NCI-H446 treated with DMSO at 0.1 percent for 48 hours (cell line): ENCODE data around the gene DDOST.
"Not testable (repeated sequence)": the region's sequence is repeated elsewhere in the genome, so short reads cannot be mapped to it uniquely, and the experiment has no call there.

Experiments
- DNase-seq: peaks from one replicate; lab custom pipeline; 2025; lab: John Stamatoyannopoulos, UW

The DDOST gene

DNA sequence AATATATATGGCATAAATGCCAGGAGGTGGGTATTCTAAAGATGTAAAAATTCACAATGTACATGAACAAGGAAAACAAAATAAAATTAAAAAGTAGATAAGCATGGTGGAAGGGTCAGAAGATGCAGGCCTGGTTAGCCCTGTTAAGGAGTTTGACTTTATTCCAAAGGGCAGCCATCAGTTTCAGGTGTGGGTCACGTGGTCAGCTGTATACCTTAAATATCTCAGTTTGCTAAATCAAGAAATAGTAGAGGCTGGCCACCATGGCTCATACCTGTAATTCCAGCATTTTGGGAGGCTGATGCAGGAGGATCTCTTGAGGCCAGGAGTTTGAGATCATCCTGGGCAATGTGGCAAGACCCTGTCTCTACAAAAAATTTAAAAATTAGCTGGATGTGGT, 36.5 kb downstream of the DDOST start:
- no peak for DNase-seq

DNA sequence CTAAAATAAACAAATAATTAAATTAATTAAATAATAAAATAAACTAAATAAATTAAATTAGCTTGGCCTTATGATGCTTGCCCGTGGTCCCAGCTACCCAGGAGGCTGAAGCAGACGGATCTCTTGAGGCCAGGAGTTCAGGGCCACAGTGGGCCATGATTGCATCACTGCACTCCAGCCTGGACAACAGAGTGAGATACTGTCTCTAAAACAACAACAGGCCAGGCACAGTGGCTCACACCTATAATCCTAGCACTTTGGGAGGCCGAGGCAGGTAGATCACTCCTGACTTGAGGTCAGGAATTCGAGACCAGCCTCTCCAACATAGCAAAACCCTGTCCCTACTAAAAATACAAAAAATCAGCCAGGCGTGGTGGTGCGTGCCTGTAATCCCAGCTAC, 40.2 kb downstream of the DDOST start:
- no peak for DNase-seq

DNA sequence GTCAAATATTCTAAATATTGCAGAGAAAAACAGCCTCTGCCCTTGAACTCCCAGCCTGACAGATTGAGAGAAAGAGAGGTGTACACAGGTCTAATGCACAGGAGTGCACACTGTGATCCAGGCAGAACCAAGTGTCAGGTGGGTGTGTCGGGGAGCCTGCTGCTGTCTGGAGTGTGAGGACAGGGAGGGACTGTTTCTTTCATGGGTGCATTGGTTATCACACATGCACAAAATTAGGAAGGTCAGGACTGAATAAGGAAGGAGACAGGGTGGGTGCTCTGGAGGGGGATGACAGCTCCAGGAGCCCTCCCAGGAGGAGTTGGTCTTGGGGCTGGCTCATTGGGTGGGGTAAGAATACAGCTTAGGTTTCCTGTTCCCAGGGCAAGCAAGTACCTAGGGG, 41.2 kb downstream of the DDOST start:
- DNase-seq, result no peak

DNA sequence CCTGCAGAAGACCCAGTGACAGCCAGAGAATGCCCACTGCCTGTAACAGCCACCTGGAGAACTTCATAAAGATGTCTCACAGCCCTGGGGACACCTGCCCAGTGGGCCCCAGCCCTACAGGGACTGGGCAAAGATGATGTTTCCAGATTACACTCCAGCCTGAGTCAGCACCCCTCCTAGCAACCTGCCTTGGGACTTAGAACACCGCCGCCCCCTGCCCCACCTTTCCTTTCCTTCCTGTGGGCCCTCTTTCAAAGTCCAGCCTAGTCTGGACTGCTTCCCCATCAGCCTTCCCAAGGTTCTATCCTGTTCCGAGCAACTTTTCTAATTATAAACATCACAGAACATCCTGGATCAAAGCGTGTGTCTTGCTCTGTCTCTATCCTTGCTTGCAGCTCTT, 42.6 kb downstream of the DDOST start:
- no peak for DNase-seq

DNA sequence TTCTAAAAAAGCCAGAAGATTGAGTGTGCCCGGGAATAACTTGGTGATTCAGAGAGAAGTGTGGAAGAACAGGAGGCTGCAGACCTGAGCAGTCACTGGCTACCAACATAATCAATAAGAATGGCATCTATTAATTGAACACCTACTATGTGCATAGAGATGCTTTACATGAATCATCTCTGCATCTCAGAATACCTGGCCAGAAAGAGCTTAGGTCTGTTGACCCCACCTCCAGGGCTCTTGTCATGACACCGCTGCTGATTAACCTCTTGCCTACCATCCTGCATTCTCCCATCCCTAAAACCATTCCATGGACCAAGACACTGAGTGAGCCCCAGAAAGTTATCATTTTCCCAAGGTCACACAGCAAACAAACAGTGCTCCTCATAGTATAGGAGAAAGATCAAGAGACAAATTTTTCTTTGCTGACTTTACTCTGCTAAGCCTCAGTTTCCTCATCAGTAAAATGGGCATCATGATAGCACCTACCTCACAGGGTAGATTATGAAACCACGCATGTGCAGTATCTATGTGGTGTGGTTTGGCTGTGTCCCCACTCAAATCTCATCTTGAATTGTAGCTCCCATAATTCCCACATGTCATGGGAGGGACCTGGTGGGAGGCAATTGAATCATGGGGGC, 44.2 kb downstream of the DDOST start:
- no peak for DNase-seq

DNA sequence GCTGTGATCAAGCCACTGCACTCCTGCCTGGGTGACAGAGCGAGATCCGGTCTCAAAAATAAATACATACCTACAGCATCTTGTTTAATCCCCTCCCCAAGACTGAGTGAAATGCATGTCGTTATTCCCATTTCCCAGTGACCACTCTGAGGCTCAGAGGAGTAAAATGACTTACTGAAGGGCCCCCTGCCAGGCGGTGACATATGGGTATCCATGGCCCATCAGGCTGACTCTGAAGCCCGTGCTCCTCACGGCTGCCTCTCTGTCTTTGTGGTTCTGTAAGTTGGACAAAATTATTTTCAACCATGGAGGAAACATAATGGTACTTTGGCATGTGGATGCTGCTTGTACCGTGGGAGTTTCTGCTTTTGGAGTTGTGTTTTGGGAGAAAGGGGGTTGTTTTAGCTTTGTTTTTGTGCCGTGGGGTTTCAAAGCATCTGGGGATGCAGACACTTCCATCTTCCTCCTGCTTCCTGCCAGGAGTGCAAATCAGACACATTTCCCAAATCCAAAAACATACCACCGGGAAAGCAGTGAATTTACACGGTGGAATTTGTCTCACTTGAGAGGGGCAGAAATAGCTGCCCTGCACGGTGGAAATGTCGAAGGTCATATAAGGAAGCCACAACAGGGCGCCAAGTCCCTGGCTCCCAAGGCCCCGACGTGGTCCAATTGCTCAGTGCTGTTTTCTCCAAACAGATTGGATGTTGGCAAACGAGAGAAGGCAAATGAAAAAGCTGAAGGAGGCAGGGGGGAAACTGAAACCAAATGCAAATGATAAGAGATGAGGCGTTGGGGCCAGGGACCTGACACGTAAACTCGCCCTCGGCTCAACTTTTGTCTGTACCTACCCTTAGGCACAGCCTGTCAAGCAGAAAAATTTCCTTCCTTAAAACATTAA, 45.0 kb downstream of the DDOST start:
- no peak for DNase-seq

DNA sequence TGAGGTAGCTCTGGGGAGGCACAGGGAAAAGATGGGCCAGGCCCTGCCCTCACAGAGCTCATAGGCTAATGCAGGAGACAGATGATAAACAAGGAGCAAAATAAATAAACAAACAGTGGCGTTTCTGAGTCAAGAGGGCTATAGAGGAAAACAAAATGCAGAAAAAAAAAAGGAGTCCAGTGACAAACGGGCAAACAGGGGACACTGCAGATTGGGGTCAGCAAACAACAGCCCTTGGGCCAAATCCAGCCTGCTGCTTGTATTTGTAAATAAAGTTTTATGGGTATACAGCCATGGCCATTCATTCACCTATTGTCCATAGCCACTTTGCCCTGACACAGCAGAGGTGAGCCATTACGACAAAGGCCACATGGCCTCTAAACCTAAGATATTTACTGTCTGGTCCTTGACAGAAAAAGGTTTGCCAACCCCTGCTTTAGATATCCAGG, 47.0 kb downstream of the DDOST start:
- no peak for DNase-seq

DNA sequence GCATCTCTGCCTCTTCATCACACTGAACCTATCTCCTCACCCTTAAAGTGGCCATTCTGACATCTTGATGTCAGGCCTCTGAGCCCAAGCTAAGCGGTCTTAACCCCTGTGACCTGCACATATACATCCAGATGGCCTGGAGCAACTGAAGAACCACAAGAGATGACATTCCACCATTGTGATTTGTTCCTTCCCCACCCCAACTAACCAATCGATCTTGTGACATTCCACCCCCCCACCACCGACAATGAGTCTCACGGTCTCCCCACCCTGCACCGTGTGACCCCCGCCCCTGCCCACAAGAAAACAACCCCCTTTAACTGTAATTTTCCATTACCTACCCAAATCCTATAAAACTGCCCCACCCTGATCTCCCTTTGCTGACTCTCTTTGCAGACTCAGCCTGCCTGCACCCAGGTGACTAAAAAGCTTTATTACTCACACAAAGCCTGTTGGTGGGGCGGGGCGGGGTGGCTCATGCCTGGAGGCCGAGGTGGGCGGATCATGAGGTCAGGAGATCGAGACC, 48.9 kb downstream of the DDOST start:
- no peak for DNase-seq

DNA sequence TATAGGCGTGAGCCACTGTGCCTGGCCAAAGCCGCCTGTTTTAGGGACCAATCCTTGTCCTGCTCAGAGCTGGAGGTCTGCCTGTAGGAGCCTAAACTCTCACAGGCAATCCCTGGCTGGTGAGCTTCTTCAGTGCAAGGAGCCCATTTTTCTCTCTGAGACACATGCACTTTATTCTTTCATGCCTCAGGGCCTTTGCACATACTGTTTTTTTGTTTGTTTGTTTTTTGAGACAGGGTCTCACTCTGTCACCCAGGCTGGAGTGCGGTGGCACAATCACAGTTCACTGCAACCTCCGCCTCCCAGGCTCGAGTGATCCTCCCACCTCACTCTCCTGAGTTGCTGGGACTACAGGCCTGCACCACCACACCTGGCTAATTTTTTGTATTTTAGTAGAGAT, 49.5 kb downstream of the DDOST start:
- no peak for DNase-seq

DNA sequence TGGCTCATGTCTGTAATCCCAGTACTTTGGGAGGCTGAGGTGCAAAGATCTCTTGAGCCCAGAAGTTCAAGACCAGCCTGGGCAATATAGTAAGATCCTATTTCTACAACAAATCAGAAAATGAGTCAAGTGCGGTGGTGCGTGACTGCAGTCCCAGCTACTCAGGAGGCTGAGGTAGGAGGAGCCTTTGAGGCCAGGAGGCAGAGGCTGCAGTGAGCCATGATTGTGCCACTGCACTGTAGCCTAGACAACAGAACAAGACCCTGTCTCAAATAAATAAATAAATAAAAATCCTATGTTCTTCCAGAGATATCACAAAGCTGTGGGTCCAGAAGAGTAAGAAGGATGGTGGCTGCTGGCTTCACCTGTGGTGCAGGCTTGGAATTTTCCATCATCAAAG, 50.2 kb downstream of the DDOST start:
- no peak for DNase-seq

DNA sequence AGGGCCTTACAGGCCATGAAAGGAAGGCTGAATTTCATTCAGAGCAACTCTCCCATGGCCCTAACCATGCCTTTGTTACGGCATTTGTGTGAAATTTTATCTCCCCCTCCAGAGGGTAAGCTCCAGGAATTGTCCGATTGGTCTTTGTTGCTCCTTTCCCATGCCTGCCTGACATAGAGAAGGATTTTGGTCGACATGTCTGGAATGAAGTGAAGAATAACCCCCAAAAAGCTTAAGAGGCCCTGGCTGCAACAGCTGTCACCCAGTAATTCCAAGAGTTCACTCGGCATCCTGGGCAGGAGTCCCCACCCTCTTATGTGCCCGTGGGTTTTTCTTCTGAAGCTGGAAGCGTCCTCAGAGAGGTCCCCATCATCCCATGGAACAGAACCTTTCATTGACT, 51.6 kb downstream of the DDOST start:
- no peak for DNase-seq

DNA sequence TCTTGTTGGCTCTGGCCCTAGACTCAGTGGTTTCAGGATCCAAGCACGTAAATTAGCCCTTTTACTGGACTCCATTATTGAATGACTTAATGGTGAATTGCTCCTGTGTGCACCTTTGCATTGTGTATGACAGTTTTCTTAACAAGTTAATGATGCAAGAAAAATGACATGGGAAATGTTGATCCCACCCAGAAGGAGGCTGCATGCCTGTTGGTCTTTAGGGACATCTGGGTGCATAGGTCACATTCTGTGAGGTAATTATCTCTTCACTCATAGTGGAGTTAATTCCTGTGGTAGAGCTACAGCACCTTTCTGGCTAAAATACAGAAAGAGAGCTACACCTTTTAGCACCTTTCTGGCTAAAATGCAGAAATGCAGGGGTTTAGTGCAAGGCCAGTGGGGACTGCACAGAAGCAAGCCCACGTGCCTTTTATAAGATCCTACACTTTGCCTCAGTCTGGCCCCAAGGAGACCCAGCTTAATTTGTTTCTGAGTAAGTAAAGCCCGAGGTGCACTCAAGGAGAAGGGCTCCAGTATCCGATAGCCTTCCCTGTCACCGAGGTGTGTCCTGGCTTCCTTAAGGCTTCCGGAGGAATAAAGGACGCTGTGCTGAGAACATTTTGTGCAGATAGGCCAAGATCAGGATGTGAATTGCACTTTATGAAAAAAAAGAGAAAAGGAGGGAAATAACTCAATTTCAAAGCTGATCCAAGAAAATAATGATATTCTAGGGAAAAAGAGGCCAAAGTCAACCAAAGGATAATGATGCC, 54.2 kb downstream of the DDOST start:
- not testable (repeated sequence) for DNase-seq

DNA sequence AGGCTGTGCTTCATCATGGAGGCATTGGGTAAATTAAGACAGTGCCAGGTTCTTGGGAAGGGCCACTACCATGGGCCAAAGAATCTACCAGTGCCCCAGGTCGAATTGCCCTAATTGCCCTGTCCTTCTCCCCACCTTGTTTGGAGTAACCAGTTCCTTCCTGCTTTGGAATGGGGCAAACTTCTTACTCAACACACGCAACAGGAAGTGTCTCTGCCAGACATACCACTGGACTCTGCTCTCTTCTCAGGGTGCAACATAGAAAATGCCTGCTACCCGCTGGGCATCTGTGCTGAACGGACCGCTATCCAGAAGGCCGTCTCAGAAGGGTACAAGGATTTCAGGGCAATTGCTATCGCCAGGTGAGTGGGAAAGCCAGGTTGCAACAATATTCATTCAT, 56.5 kb downstream of the DDOST start:
- DNase-seq, result no peak

DNA sequence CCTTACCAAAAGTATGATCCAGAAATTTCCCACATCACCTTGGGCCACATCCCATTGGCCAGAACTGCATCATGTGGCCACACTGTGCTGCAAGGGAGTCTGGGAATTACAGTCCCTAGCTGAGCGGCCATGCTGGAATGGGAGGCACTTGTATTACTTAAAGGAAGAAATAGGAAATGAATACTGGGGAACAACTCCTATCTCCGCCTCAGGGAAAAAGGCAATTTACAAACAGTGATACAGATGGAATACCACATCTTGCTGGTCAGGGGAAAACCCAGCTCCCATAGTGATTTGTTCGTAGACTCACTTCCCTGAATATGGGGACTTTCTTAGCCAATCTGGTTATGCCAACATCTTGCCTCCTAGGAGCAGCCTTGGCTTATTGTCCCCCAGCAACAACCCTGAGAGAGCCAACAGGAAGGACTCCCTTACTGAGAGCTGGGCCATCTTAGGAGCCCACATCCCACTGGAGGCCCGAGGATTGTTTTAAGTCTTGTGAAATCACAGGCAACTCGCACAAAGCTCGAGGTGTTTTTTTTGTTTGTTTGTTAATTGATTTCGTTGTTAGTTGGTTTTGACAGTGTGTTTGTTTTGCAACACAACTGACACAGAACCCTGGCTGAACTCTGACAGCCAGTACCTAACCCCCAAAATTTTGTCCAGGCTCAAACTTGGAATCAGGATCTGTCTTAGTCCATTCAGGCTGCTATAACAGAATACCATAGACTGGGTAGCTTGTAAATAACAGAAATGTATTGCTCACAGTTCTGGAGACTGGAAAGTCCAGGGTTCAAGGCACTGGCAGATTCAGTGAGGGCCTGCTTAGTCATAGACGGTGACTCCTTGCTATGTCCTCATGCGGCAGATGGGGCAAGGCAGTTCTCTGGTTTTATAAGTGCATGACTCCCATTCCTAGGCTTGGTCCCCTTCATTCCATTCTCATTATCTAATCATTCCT, 57.4 kb downstream of the DDOST start:
- DNase-seq, result no peak

DNA sequence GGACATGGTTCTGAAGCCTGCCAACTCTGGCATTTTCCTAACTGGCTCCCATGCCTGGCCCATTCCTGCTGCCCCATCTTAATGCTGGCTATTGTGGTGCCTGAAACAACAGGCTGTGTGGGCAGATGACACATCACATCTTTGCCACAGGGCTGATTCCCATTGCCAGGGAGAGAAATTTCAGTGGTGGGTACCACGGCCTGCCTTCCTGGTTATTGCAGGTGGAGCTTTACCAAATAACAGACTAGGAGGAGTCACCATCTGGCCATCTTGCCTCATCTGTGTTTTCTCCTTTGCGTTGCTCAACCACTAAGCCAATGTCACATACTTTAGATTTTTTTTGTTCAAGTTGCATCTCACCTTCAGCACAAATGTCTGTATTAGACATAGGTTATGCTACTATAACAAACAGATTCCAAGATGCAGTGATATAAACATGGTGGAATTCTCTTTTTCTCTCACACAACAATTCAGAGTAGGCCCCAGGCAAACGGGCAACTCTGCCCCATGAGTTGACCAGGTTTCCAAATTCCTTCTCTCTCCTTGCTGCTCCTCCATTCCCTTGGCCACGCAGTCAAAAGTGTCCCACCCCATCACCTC, 58.2 kb downstream of the DDOST start:
- no peak for DNase-seq
